Renal cortex interstitium (tissue), 11 donors: ENCODE measurements around the gene PLEKHA3. TPM values are rescaled to one million over a fixed set of nuclear protein-coding genes. Genes with fewer than 3 reads are reported as not detected.

ENCODE experiments used
- DNase-seq, 11 donors: peaks; one replicate each; pipeline ENCODE4 v3.0.0-alpha.2; 2013; ENCODE audit warnings: low read depth in 9 of 11, low spot score in 4 of 11; ENCODE audit errors: extremely low read depth in 1 of 11
- polyA plus RNA-seq, 3 donors: library from polyadenylated mRNA; unstranded; fragments of 120-200 nt; gene quantifications; one replicate each; pipeline ENCODE4 v1.2.1, GENCODE V29; 2013; ENCODE audit not compliant: insufficient read length in 3 of 3

The PLEKHA3 gene
- polyA plus RNA-seq, 3 donors: 28.4 to 35.1 (median 32.6) TPM

- no peak for DNase-seq
Observed at GRCh38 chr2:178550352-178550751, 70.1 kb downstream of the PLEKHA3 start.

- DNase-seq: no peak
Observed at GRCh38 chr2:178553047-178553446, 72.8 kb downstream of the PLEKHA3 start.

Other genes with a start within 250 kb of the PLEKHA3 start
- gene PRKRA, start 29.3 kb upstream of the PLEKHA3 start, polyA plus RNA-seq: 10 to 100 TPM; 69.7 to 78.8 (median 78.3) TPM
- gene PJVK, start 29.1 kb upstream of the PLEKHA3 start, polyA plus RNA-seq: 10 to 100 TPM in 2 of 3 donors, 1 to 10 TPM in 1; 7.1 to 20.0 (median 13.9) TPM
- gene FKBP7, start 1.9 kb upstream of the PLEKHA3 start, polyA plus RNA-seq: 10 to 100 TPM; 49.3 to 55.0 (median 54.0) TPM